Stomach smooth muscle (tissue), 2 donors: ENCODE measurements around the gene NGRN.
"Not testable (repeated sequence)": the region's sequence is repeated elsewhere in the genome, so short reads cannot be mapped to it uniquely, and the experiment has no call there.

Experiments
- H3K27ac ChIP-seq: one replicate; pipeline ENCODE4 v1.7.0; 2013; ENCODE audit warnings: mild to moderate bottlenecking, low read length, inconsistent platforms
- H3K27me3 ChIP-seq, 2 donors: one replicate each; pipeline ENCODE4 v1.7.0; 2013; ENCODE audit warnings: low read length in 2 of 2; ENCODE audit not compliant: insufficient read depth in 2 of 2, control insufficient read depth in 1 of 2
- H3K36me3 ChIP-seq, 2 donors: one replicate each; pipeline ENCODE4 v1.7.0; 2013; ENCODE audit warnings: low read length in 2 of 2; ENCODE audit not compliant: control insufficient read depth in 2 of 2, insufficient read depth in 2 of 2
- H3K4me1 ChIP-seq: one replicate; pipeline ENCODE4 v1.7.0; 2013; ENCODE audit warnings: low read length; ENCODE audit not compliant: control insufficient read depth, insufficient read depth
- H3K4me3 ChIP-seq, 2 donors: one replicate each; pipeline ENCODE4 v1.7.0; 2013; ENCODE audit warnings: low read length in 2 of 2
- H3K9ac ChIP-seq, 2 donors: one replicate each; pipeline ENCODE4 v1.7.0; 2013; ENCODE audit warnings: low read length in 2 of 2, mild to moderate bottlenecking in 1 of 2
- H3K9me3 ChIP-seq, 2 donors: one replicate each; pipeline ENCODE4 v1.7.0; 2013; ENCODE audit warnings: low read length in 2 of 2; ENCODE audit not compliant: control insufficient read depth in 2 of 2
- donor health status: healthy.
- donor health status: Pancreatic carcinoma.

The NGRN gene

GRCh38 chr15:90239371-90239770 lies 26.1 kb upstream of the NGRN start:
- Histone ChIP-seq H3K4me3 (no peak overlapping the region), H3K4me1 (peaks cover 7% of the 10 kb centered on the region), H3K9me3 (no peaks in the 10 kb centered on the region), H3K9ac (no peak overlapping the region), H3K27ac (no peak overlapping the region), H3K27me3 (no peaks in the 10 kb centered on the region), H3K36me3 (peaks cover 6 to 20% of the 10 kb centered on the region in 2 donors)

DNA sequence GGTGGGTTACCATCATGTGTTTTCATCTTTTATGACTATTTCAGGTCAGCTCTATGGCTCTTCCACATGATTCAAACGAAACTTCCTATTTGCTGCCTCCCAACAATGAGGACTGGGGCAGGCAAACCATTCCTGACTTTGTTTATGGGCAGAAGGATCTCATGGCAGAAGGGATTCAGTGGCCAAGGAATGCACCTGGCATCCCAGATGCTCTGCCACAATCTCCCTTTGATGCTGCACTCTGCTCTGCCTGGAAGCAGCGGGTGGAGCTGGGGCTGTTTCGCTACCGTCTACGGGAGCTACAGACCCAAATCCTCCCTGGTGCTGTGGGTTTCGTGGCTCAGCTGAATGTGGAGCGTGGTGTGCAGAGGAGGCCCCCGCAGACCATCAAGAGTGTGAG lies 24.6 kb upstream of the NGRN start:
- Histone ChIP-seq H3K4me3 (no peak overlapping the region), H3K9me3 (no peaks in the 10 kb centered on the region), H3K36me3 (peaks cover 6 to 20% of the 10 kb centered on the region in 2 donors), H3K27me3 (no peaks in the 10 kb centered on the region), H3K27ac (no peak overlapping the region), H3K4me1 (no peaks in the 10 kb centered on the region), H3K9ac (no peak overlapping the region)

DNA sequence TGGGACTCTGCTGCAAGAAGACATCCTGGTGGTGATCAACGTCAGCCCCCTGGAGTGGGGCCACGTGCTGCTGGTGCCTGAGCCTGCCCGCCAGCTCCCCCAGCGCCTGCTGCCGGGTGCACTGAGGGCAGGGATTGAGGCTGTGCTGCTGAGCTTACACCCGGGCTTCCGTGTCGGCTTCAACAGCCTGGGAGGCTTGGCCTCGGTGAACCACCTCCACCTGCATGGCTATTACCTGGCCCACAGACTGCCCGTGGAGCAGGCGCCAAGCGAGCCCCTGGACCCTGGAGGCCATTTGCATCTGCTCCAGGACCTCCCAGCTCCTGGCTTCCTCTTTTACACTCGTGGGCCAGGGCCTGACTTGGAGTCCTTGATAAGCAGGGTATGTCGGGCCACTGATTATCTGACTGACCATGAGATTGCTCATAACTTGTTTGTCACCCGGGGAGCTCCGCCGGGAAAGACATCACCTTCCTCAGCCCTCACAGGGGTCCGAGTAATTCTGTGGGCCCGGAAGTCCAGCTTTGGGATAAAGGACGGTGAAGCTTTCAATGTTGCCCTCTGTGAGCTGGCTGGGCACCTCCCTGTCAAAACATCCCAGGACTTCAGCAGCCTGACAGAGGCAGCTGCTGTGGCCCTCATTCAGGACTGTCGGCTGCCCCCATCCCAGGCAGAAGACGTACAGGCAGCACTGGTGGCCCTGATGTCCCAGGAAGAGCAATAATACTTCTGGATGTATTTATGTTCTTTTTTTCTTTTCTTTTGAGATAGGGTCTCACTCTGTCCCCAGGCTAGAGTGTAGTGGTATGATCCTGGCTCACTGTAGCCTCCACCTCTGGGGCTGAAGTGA lies 23.9 kb upstream of the NGRN start:
- H3K36me3 ChIP-seq: peaks cover 6 to 20% of the 10 kb centered on the region in 2 donors
- H3K9ac ChIP-seq: no peak overlapping the region
- no peak overlapping the region for H3K4me3 ChIP-seq

DNA sequence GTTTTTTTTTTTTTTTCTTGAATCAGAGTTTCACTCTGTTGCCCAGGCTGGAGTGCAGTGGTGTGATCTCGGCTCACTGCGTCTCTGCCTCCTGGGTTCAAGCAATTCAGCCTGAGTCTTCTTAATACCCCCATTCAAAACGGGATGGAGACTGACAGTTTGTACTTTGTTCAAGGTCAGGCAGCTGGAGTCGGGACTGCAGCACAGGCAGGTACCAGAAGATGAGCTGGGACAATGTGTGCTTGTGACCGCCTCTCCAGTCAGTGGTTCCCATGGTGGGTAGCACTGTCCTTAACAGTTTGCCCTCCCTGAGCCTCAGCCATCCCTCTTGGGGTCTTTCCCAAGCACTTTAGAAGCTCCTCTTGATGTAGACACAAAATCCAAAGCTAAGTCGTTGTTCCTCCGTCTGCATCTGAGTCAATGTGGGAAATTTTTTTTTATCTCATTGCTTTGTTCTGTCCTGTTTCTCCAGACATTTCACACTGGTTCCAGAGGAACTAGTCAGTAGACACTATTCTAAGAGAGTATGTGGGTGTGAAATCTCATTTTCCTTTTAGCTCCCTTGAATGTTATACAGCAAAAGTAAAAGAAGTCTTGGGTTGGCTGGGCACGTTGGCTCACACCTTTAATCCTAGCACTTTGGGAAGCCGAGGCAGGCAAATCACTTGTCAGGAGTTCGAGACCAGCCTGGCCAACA lies 21.4 kb upstream of the NGRN start:
- H3K9ac ChIP-seq: no peak overlapping the region
- H3K27me3 ChIP-seq: no peaks in the 10 kb centered on the region
- no peak overlapping the region for H3K4me3 ChIP-seq
- H3K36me3 ChIP-seq: peaks cover 0 to 11% of the 10 kb centered on the region in 2 donors
- peaks cover 3% of the 10 kb centered on the region for H3K4me1 ChIP-seq
- H3K27ac ChIP-seq: no peak overlapping the region
- no peaks in the 10 kb centered on the region for H3K9me3 ChIP-seq

More for the DNA sequence above, 23.9 kb upstream of the NGRN start:
- Histone ChIP-seq H3K9me3 (no peaks in the 10 kb centered on the region), H3K27me3 (no peaks in the 10 kb centered on the region), H3K4me1 (no peaks in the 10 kb centered on the region), H3K27ac (no peak overlapping the region)

GRCh38 chr15:90248789-90249202 lies 16.7 kb upstream of the NGRN start:
- peaks cover 14% of the 10 kb centered on the region for H3K4me1 ChIP-seq
- no peak overlapping the region for H3K27ac ChIP-seq
- no peaks in the 10 kb centered on the region for H3K36me3 ChIP-seq
- no peaks in the 10 kb centered on the region for H3K27me3 ChIP-seq
- H3K9me3 ChIP-seq: no peaks in the 10 kb centered on the region
- H3K9ac ChIP-seq: no peak overlapping the region
- peak overlapping the region; percentile 83 to 85 for H3K4me3 ChIP-seq

GRCh38 chr15:90249203-90249863 lies 16.1 kb upstream of the NGRN start, which contains the start of gene TTLL13:
TSS of gene TTLL13 (plus strand) at chr15:90249556. CDS start at chr15:90250631, 1,075 bp downstream.
- Histone ChIP-seq H3K27ac (no peak within 1 kb of the TSS), H3K36me3 (no peaks in the 10 kb centered on the region), H3K4me3 (peak within 1 kb of the TSS; percentile 83 to 85), H3K4me1 (peaks cover 14% of the 10 kb centered on the region), H3K9ac (peak within 1 kb of the TSS; percentile 21 to 63), H3K27me3 (no peaks in the 10 kb centered on the region), H3K9me3 (no peaks in the 10 kb centered on the region)

GRCh38 chr15:90257776-90258175 lies 7.7 kb upstream of the NGRN start:
- no peak overlapping the region for H3K9ac ChIP-seq
- H3K27ac ChIP-seq: no peak overlapping the region
- no peaks in the 10 kb centered on the region for H3K9me3 ChIP-seq

GRCh38 chr15:90259524-90259923 lies 5.9 kb upstream of the NGRN start:
- no peak overlapping the region for H3K9ac ChIP-seq
- H3K27me3 ChIP-seq: no peaks in the 10 kb centered on the region
- no peak overlapping the region for H3K27ac ChIP-seq
- H3K4me3 ChIP-seq: no peak overlapping the region
- H3K4me1 ChIP-seq: peaks cover 3% of the 10 kb centered on the region
- no peaks in the 10 kb centered on the region for H3K9me3 ChIP-seq
- H3K36me3 ChIP-seq: no peaks in the 10 kb centered on the region

More at GRCh38 chr15:90257776-90258175, 7.7 kb upstream of the NGRN start:
- H3K4me3 ChIP-seq: no peak overlapping the region
- no peaks in the 10 kb centered on the region for H3K27me3 ChIP-seq
- no peaks in the 10 kb centered on the region for H3K36me3 ChIP-seq
- no peaks in the 10 kb centered on the region for H3K4me1 ChIP-seq

DNA sequence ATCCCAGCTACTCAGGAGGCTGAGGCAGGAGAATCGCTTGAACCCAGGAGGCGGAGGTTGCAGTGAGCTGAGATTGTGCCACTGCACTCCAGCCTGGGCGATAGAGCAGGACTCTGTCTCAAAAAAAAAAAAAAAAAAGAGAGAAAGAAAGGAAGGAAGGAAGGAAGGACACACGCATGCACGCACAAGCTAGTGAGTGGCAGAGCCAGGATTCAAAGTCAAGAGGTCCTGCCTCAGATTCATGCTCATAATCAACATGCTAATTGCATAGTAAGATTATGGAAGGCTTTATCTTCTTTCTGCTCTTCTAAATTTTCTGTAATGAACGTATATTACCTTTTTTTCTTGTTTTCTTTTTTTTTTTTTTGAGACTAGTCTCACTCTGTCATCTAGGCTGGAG lies 4.7 kb upstream of the NGRN start:
- H3K4me3 ChIP-seq, H3K27me3 ChIP-seq, H3K27ac ChIP-seq, H3K9me3 ChIP-seq, H3K4me1 ChIP-seq, H3K36me3 ChIP-seq, H3K9ac ChIP-seq: not testable (repeated sequence)

DNA sequence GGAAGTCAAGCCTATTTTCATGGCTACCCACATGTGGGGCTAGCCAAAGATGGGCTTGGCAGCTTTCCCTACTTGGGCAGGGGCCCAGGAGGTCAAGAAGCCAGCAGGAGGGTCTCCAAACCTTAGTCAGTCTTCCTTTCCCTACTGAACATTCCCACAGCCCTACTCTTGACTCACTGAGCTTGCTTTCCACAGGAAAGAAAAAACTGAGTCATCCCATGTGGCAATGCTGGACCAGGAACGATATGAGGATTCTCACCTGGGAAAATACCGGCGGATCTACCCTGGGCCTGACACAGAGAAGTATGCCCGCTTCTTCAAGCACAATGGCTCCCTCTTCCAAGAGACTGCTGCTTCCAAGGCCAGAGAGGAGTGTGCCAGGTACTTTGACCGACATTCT lies 3.7 kb upstream of the NGRN start:
- no peaks in the 10 kb centered on the region for H3K9me3 ChIP-seq
- H3K9ac ChIP-seq: no peak overlapping the region
- no peaks in the 10 kb centered on the region for H3K36me3 ChIP-seq
- H3K27ac ChIP-seq: no peak overlapping the region
- H3K4me3 ChIP-seq: no peak overlapping the region
- H3K27me3 ChIP-seq: no peaks in the 10 kb centered on the region
- peaks cover 14% of the 10 kb centered on the region for H3K4me1 ChIP-seq
